Measurements from ENCODE around the gene AMER1. TPM values are rescaled to one million over a fixed set of nuclear protein-coding genes. Genes with fewer than 3 reads are reported as not detected.
"Not testable (repeated sequence)": the region's sequence is repeated elsewhere in the genome, so short reads cannot be mapped to it uniquely, and the experiment has no call there.

The AMER1 gene
- total RNA-seq (2022): 6.7 and 7.5 TPM in 2 replicates
- Bru-seq, nascent RNA: percentile 56 among the genes with signal in this experiment
- percentile 54 among the genes with signal in this experiment for BruChase-seq, experiment 1, labeled RNA remaining after a 6-hour chase
- BruChase-seq, experiment 2, labeled RNA remaining after a 2-hour chase: percentile 71 among the genes with signal in this experiment
- long read RNA-seq, partial matches to known transcripts: 0 of 2 reads
- long read RNA-seq, other reads (novel, unspliced or antisense): 2 of 2 reads

- TF ChIP-seq CTCF (IDR thresholded peaks at IDR 0.05; ENCODE audit: unreplicated experiment): no peak
- BruUV-seq (replicated peaks): no TSS peak
- Mint-ChIP-seq H3K27ac (ENCODE audit: unreplicated experiment) (peak within 1 kb of the TSS; percentile 76), H3K9me3 (ENCODE audit: low read depth, unreplicated experiment) (no peaks in the 10 kb centered on the region), H3K36me3 (ENCODE audit: insufficient read depth, unreplicated experiment) (peaks cover 21% of the 10 kb centered on the region), H3K4me3 (ENCODE audit: low read depth, unreplicated experiment) (peak within 1 kb of the TSS; percentile 80), H3K27me3 (ENCODE audit: unreplicated experiment) (no peaks in the 10 kb centered on the region), H3K4me1 (ENCODE audit: low read depth, unreplicated experiment) (peaks cover 14% of the 10 kb centered on the region)
- no peak for DNase-seq
- intact Hi-C loops (cut with micrococcal nuclease; ENCODE audit: unreplicated experiment): no loop called here
- CTCF ChIA-PET: no interaction called here
Measured at GRCh38 chrX:64205441-64205734, at the start of gene AMER1. TSS of gene AMER1 (minus strand) at chrX:64205708. CDS start at chrX:64193286, 12,422 bp downstream.

GRCh38 chrX:64230123-64230970, 24.8 kb upstream of the AMER1 start, which contains the start of gene ASB12:
TSS of gene ASB12 (minus strand) at chrX:64230607. CDS start at chrX:64225650, 4,957 bp downstream.
- no TSS peak for BruUV-seq (replicated peaks)
- intact Hi-C loops (cut with micrococcal nuclease; ENCODE audit: unreplicated experiment): no loop called here
- no peak within 1 kb of the TSS for H3K4me3 Mint-ChIP-seq (ENCODE audit: low read depth, unreplicated experiment)

DNA sequence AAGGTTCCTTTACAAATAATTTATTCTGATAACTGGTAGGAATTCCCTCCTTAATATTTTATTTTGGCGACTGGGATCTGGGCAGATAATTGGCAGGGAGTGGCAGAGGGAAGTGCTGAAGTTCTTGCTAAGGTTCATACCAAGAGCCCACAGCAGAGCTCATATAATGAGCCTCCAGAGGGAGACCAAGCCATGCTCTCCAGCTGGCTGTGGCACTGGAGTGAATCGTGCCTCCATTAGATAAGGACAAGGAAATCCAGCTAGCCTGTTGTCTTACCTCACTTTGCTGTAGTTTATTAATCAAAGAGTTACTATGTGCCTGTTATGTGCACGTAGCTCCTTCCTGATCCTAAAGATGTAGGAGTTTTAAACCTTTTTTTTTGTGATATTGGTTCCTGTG, 23.6 kb upstream of the AMER1 start:
- Mint-ChIP-seq H3K27me3 (ENCODE audit: unreplicated experiment) (no peaks in the 10 kb centered on the region), H3K4me3 (ENCODE audit: low read depth, unreplicated experiment) (no peak overlapping the region), H3K9me3 (ENCODE audit: low read depth, unreplicated experiment) (peaks cover 9% of the 10 kb centered on the region), H3K4me1 (ENCODE audit: low read depth, unreplicated experiment) (no peaks in the 10 kb centered on the region), H3K27ac (ENCODE audit: unreplicated experiment) (no peak overlapping the region), H3K36me3 (ENCODE audit: insufficient read depth, unreplicated experiment) (no peaks in the 10 kb centered on the region)
- no peak for DNase-seq
- intact Hi-C loops (cut with micrococcal nuclease; ENCODE audit: unreplicated experiment): no loop called here
- CTCF ChIA-PET: no interaction called here
- no peak for TF ChIP-seq CTCF (IDR thresholded peaks at IDR 0.05; ENCODE audit: unreplicated experiment)
- no TSS peak for BruUV-seq (replicated peaks)

More at GRCh38 chrX:64230123-64230970, 24.8 kb upstream of the AMER1 start, which contains the start of gene ASB12:
- H3K4me1 Mint-ChIP-seq (ENCODE audit: low read depth, unreplicated experiment): no peaks in the 10 kb centered on the region
- DNase-seq: no peak
- TF ChIP-seq CTCF (IDR thresholded peaks at IDR 0.05; ENCODE audit: unreplicated experiment): no peak
- H3K9me3 Mint-ChIP-seq (ENCODE audit: low read depth, unreplicated experiment): peaks cover 6% of the 10 kb centered on the region
- H3K27me3 Mint-ChIP-seq (ENCODE audit: unreplicated experiment): no peaks in the 10 kb centered on the region
- H3K27ac Mint-ChIP-seq (ENCODE audit: unreplicated experiment): no peak within 1 kb of the TSS
- CTCF ChIA-PET: no interaction called here
- no peaks in the 10 kb centered on the region for H3K36me3 Mint-ChIP-seq (ENCODE audit: insufficient read depth, unreplicated experiment)

GRCh38 chrX:64218023-64218422, 12.5 kb upstream of the AMER1 start:
- Mint-ChIP-seq H3K4me3 (ENCODE audit: low read depth, unreplicated experiment) (no peak overlapping the region), H3K36me3 (ENCODE audit: insufficient read depth, unreplicated experiment) (no peaks in the 10 kb centered on the region), H3K4me1 (ENCODE audit: low read depth, unreplicated experiment) (no peaks in the 10 kb centered on the region), H3K27ac (ENCODE audit: unreplicated experiment) (no peak overlapping the region), H3K27me3 (ENCODE audit: unreplicated experiment) (no peaks in the 10 kb centered on the region), H3K9me3 (ENCODE audit: low read depth, unreplicated experiment) (peaks cover 3% of the 10 kb centered on the region)
- no peak for TF ChIP-seq CTCF (IDR thresholded peaks at IDR 0.05; ENCODE audit: unreplicated experiment)
- intact Hi-C loops (cut with micrococcal nuclease; ENCODE audit: unreplicated experiment): no loop called here
- DNase-seq: no peak
- no TSS peak for BruUV-seq (replicated peaks)
- CTCF ChIA-PET: no interaction called here

GRCh38 chrX:64213989-64214388, 8.5 kb upstream of the AMER1 start:
- not testable (repeated sequence) for H3K4me1 Mint-ChIP-seq (ENCODE audit: low read depth, unreplicated experiment)

More at GRCh38 chrX:64213989-64214388, 8.5 kb upstream of the AMER1 start:
- intact Hi-C loops (cut with micrococcal nuclease; ENCODE audit: unreplicated experiment); DNase-seq; H3K27ac Mint-ChIP-seq (ENCODE audit: unreplicated experiment); CTCF ChIA-PET; H3K36me3 Mint-ChIP-seq (ENCODE audit: insufficient read depth, unreplicated experiment); H3K4me3 Mint-ChIP-seq (ENCODE audit: low read depth, unreplicated experiment); H3K27me3 Mint-ChIP-seq (ENCODE audit: unreplicated experiment); BruUV-seq (replicated peaks); H3K9me3 Mint-ChIP-seq (ENCODE audit: low read depth, unreplicated experiment): not testable (repeated sequence)
